SK-N-SH (cell line): ENCODE measurements around the gene HOXB6. TPM values are rescaled to one million over a fixed set of nuclear protein-coding genes. Genes with fewer than 3 reads are reported as not detected.

ENCODE experiments used
- CTCF ChIA-PET: fragments of 300-600, 350-600 bp; formaldehyde crosslinking; extraction: SDS; loops from one replicate; lab custom pipeline; 2021; lab: Yijun Ruan, JAX
- POLR2A ChIA-PET: fragments of 350-600 bp; sonication (Branson Sonifier 250); formaldehyde crosslinking; extraction: SDS; loops from one replicate; lab custom pipeline; 2020; ENCODE audit warnings: antibody characterized with exemption, inconsistent platforms; lab: Yijun Ruan, JAX
- DNase-seq: peaks from one replicate; pipeline ENCODE4 v3.0.0; 2012
- H2AFZ ChIP-seq: fragments of 200-600 bp; sonication (generic); 2 replicates; pipeline ENCODE4 v1.8.1; 2016; ENCODE audit warnings: antibody characterized with exemption, mild to moderate bottlenecking, low read depth
- H3F3A ChIP-seq: fragments of 200-600 bp; sonication (generic); replicated peaks from 2 replicates; pipeline ENCODE3; 2016; ENCODE audit warnings: antibody characterized with exemption, mild to moderate bottlenecking; ENCODE audit not compliant: insufficient read depth
- H3K27ac ChIP-seq, 2 experiments: fragments of 200-500 bp in 1 of 2; fragments of 200-600 bp in 1 of 2; sonication (Bioruptor generic) in 1 of 2; sonication (generic), shearing (Covaris generic) in 1 of 2; 2 replicates each; pipeline versions ENCODE4 v1.5.1 to v1.6.1; 2014 to 2016; ENCODE audit warnings: low read depth in 2 of 2, inconsistent platforms in 1 of 2, low read length in 1 of 2, mild to moderate bottlenecking in 1 of 2, mixed read lengths in 1 of 2
- H3K27me3 ChIP-seq: fragments of 200-600 bp; sonication (generic), shearing (Covaris generic); 2 replicates; pipeline ENCODE4 v1.6.1; 2016; ENCODE audit warnings: mixed run types; ENCODE audit not compliant: insufficient read depth
- H3K36me3 ChIP-seq, 2 experiments: fragments of 200-500 bp in 1 of 2; fragments of 200-600 bp in 1 of 2; sonication (Bioruptor generic) in 1 of 2; sonication (generic) in 1 of 2; replicated peaks in 1 of 2; 2 replicates each; pipeline versions ENCODE3 to v1.5.1; 2014 to 2016; ENCODE audit warnings: low read length in 1 of 2, mild to moderate bottlenecking in 1 of 2; ENCODE audit not compliant: insufficient read depth in 2 of 2, control insufficient read depth in 1 of 2
- H3K4me1 ChIP-seq, 2 experiments: fragments of 200-500 bp in 1 of 2; fragments of 200-600 bp in 1 of 2; sonication (Bioruptor generic) in 1 of 2; sonication (generic), shearing (Covaris generic) in 1 of 2; 2 replicates each; pipeline versions ENCODE4 v1.5.1 to v1.6.1; 2014 to 2016; ENCODE audit warnings: low read depth in 1 of 2, low read length in 1 of 2, mixed run types in 1 of 2; ENCODE audit not compliant: insufficient read depth in 2 of 2, control insufficient read depth in 1 of 2
- H3K4me2 ChIP-seq: fragments of 200-600 bp; sonication (generic), shearing (Covaris generic); 2 replicates; pipeline ENCODE4 v1.6.1; 2017; ENCODE audit warnings: mixed run types
- H3K4me3 ChIP-seq, 2 experiments: fragments of 200-500 bp in 1 of 2; fragments of 200-600 bp in 1 of 2; sonication (Bioruptor generic) in 1 of 2; sonication (generic), shearing (Covaris generic) in 1 of 2; 2 replicates each; pipeline versions ENCODE4 v1.5.1 to v1.8.1; 2014 to 2016; ENCODE audit warnings: low read depth in 2 of 2, inconsistent platforms in 1 of 2, low read length in 1 of 2, mild to moderate bottlenecking in 1 of 2, mixed read lengths in 1 of 2, moderate library complexity in 1 of 2
- H3K79me2 ChIP-seq: fragments of 200-600 bp; sonication (generic); 2 replicates; pipeline ENCODE4 v1.8.1; 2017; ENCODE audit warnings: mild to moderate bottlenecking; ENCODE audit not compliant: insufficient read depth
- H3K9ac ChIP-seq: fragments of 200-600 bp; sonication (generic); 2 replicates; pipeline ENCODE4 v1.6.1; 2017; ENCODE audit warnings: mixed run types
- H3K9me2 ChIP-seq: fragments of 200-600 bp; sonication (generic); 2 replicates; pipeline ENCODE4 v1.6.1; 2017; ENCODE audit warnings: mixed run types
- H3K9me3 ChIP-seq: fragments of 200-600 bp; sonication (generic); 2 replicates; pipeline ENCODE4 v1.6.1; 2017; ENCODE audit warnings: mixed run types, mild to moderate bottlenecking, moderate library complexity
- H4K20me1 ChIP-seq: fragments of 200-600 bp; sonication (generic); 2 replicates; pipeline ENCODE4 v1.6.1; 2017; ENCODE audit warnings: mild to moderate bottlenecking, mixed run types; ENCODE audit not compliant: insufficient read depth
- EZH2phosphoT487 ChIP-seq: fragments of 200-600 bp; sonication (generic); IDR thresholded peaks from 2 replicates; pipeline ENCODE4 v1.6.1; 2017; ENCODE audit warnings: low read depth, mixed run types, mild to moderate bottlenecking, antibody characterized with exemption, moderate library complexity, borderline replicate concordance
- JUND ChIP-seq: IDR thresholded peaks from 2 replicates; pipeline ENCODE4 v1.4.0; 2012
- NFIC ChIP-seq: IDR thresholded peaks from 2 replicates; pipeline ENCODE4 v1.4.0; 2012; ENCODE audit warnings: borderline replicate concordance
- RXRA ChIP-seq: IDR thresholded peaks from 2 replicates; pipeline ENCODE4 v1.4.0; 2012; ENCODE audit warnings: low read depth, mild to moderate bottlenecking, borderline replicate concordance
- SIN3A ChIP-seq: IDR thresholded peaks from 2 replicates; pipeline ENCODE4 v1.6.1; 2012; ENCODE audit warnings: low read depth, mild to moderate bottlenecking, low read length, moderate library complexity, borderline replicate concordance
- TAF1 ChIP-seq: IDR thresholded peaks from 2 replicates; pipeline ENCODE4 v1.6.1; 2012; ENCODE audit warnings: low read depth, mild to moderate bottlenecking, low read length, moderate library complexity, borderline replicate concordance
- YY1 ChIP-seq: IDR thresholded peaks from 2 replicates; pipeline ENCODE4 v1.4.0; 2012; ENCODE audit warnings: low read depth, mild to moderate bottlenecking
- WGBS: methylation state at CpG from one replicate; pipeline ENCODE4 v1.1.6; 2017; ENCODE audit warnings: low lambda C conversion rate; 5-methylcytosine and 5-hydroxymethylcytosine counted together
- polyA plus RNA-seq, 3 experiments: library from polyadenylated mRNA; depleted of rRNA; stranded (reverse); fragments of >200 nt; gene quantifications; 2 replicates each; pipeline ENCODE4 v1.2.3, GENCODE V29; 2012
- TF ChIP-seq, protein P1 (sequence below): IDR thresholded peaks from 2 replicates; pipeline ENCODE4; 2012

HOXB6 gene
- polyA plus RNA-seq, 1 of the 3 experiments (the other 2 are of a cell fraction), result not detected

DNA sequence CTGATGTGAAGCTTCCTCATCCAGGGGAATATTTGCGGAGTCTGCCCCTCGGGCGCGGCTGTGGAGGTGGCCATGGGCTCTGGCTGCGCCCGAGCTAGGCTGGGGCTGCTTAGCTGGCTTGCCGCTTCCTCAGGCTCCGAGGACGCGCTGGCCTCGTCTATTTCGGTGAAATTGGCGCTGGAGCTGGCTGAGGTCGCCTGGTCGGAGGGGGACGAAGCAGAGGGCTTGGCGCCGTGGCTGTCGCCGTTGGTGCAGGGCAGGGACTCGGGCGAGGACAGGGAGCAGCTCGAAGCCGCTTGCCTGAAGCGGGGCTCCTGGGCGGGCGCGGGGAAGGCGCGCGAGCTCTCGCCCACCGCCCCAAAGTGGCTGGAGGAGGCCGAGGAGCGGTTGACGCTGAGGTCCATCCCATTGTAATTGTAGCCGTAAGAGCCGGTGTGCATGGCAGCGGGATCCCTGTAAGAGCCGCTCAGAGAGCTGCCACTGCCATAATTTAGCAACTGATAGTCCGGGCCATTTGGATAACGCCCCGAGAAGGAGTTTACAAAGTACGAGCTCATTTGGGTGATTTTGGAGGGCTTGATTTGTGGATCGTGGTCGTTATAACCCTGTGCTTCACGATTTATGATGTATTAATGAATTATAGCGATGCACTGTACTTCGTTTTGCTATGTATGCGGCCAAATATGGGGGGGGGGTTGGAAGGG is 11.5 kb downstream of the HOXB6 start, which contains the start of gene HOXB5:
Gene HOXB5, minus strand, starts transcription at position 654 of the 704 bp plus-strand sequence. Its CDS starts 97 bp downstream, at position 557.
- 7% methylated on average over 50 of the region's 50 CpGs for WGBS
- H3K79me2 ChIP-seq, result no peaks in the 10 kb centered on the region
- DNase-seq, result no peak

DNA sequence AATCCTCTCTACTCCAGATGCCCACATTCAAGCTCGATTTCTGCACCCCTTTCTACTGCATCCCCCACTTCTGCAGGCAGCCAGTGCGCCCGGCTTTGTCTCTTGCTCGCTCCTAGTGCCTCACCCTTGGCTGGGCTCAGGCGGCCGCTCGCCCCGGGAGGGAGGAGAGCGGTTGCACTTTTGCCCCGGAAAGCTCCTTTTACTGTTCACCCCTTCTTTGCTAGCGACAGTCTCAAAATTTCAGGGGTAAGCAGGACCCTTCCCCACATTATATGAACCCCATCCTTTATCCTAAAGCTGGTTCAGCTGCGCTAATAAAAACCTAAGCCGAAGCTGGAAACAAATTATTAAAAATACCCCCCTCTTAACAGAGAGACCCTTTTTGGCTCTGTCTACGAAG is 12.2 kb downstream of the HOXB6 start:
- peaks cover 4% of the 10 kb centered on the region for H3F3A ChIP-seq
- no peaks in the 10 kb centered on the region for H4K20me1 ChIP-seq
- H3K4me3 ChIP-seq, result no peak overlapping the region
- peak overlapping the region; percentile 34; the same call in 1 of the 2 replicates for H3K4me2 ChIP-seq
- H3K4me1 ChIP-seq, result 0 out of 4 replicates have a peak, but pooled peaks cover 0 to 4% of the 10 kb centered on the region in 2 experiments
- DNase-seq, result no peak
- ChIA-PET POLR2A (interaction anchor here (0.6 kb wide), 1 partner anchor 399 kb away, joined by 3 read pairs; no protein-coding TSS in a partner anchor), CTCF (interaction anchor here (0.7 to 3.7 kb wide), 33 partner anchors 14 to 461 kb away, joined by 3 to 20 read pairs (median 4); partner anchors contain the start of gene HOXB8)
- no peaks in the 10 kb centered on the region for H3K79me2 ChIP-seq
- no peak overlapping the region for H3K27ac ChIP-seq
- no peak overlapping the region for H3K9ac ChIP-seq
- no peaks in the 10 kb centered on the region for H3K9me2 ChIP-seq
- H3K27me3 ChIP-seq, result peaks cover 98% of the 10 kb centered on the region
- WGBS, result 14% methylated on average over 14 of the region's 14 CpGs
- no peak overlapping the region for H2AFZ ChIP-seq
- no peak for TF ChIP-seq YY1
- TF ChIP-seq, protein P1, sequence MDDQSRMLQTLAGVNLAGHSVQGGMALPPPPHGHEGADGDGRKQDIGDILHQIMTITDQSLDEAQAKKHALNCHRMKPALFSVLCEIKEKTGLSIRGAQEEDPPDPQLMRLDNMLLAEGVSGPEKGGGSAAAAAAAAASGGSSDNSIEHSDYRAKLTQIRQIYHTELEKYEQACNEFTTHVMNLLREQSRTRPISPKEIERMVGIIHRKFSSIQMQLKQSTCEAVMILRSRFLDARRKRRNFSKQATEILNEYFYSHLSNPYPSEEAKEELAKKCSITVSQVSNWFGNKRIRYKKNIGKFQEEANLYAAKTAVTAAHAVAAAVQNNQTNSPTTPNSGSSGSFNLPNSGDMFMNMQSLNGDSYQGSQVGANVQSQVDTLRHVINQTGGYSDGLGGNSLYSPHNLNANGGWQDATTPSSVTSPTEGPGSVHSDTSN, result no peak
- TF ChIP-seq NFIC, result no peak
- no peaks in the 10 kb centered on the region for H3K9me3 ChIP-seq
- H3K36me3 ChIP-seq, result no peaks in the 10 kb centered on the region

More for the DNA sequence above, 11.5 kb downstream of the HOXB6 start, which contains the start of gene HOXB5:
- Histone ChIP-seq H3K9me2 (no peaks in the 10 kb centered on the region), H3K27ac (no peak within 1 kb of the TSS), H2AFZ (peak within 1 kb of the TSS; percentile 53; the same call in 1 of the 2 replicates), H4K20me1 (peaks cover 2% of the 10 kb centered on the region; the same call in 1 of the 2 replicates), H3K4me3 (peak within 1 kb of the TSS in 1 of 2 experiments; percentile 8; a peak in 1 of 4 replicates), H3K4me1 (0 out of 4 replicates have a peak, but pooled peaks cover 0 to 4% of the 10 kb centered on the region in 2 experiments), H3K36me3 (no peaks in the 10 kb centered on the region), H3K9me3 (no peaks in the 10 kb centered on the region), H3K27me3 (peaks cover 98% of the 10 kb centered on the region), H3F3A (peaks cover 4% of the 10 kb centered on the region), H3K9ac (no peak within 1 kb of the TSS), H3K4me2 (peak within 1 kb of the TSS; percentile 34; the same call in 1 of the 2 replicates)
- POLR2A ChIA-PET, result no interaction called here
- TF ChIP-seq NFIC (no peak), EZH2phosphoT487 (no peak), SIN3A (no peak), TAF1 (no peak), RXRA (no peak), JUND (no peak)
- CTCF ChIA-PET, result interaction anchor here (0.6 to 3.7 kb wide), 41 partner anchors 13 to 462 kb away, joined by 3 to 20 read pairs (median 4); partner anchors contain the start of genes HOXB1 and HOXB8
